Measurements from ENCODE around the gene CD68.
"Not testable (repeated sequence)": the region's sequence is repeated elsewhere in the genome, so short reads cannot be mapped to it uniquely, and the experiment has no call there.

Gene CD68

DNA sequence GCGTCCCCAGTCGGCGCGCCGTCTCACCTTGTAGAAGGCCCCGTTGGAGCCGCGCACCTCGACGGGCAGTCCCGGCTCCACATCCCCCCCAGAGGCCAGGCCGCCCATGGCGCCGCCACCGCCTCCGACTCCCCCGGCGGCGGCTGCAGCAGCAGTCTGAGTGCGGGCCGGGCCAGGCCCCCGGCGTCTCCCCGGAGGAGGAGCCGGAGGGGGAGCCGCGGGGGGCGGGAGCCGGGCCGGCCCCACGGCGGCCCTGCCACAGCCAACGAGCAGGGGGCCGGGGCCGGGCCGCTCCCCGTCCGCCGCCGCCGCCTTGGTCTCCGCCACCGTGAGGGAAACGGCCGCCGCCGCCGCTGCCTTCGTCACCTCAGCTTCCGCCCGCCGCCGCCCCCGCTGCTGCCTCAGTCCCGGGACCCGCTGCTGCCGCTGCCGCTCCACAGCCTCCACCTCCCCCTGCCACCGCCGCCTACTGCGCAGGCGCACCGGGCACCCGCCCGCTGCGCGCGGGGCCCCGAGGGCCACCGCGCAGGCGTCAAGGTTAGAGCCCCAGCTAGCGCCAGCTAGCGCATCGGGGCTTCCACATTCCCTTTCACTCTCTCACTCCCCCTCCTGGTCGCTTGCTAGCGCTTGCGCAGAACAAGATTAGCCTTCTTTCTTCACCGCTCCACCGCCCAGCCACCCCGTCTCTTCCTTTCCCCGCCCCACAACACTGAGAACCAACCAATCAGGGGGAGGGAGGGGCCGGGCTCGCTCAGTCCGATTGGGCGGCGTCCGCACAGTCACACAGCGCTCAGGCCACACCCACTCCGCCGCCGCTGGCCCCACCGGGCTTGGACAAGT, 35.2 kb downstream of the CD68 start, which contains the start of gene FXR2:
Gene FXR2, minus strand, starts transcription at position 473 of the 840 bp plus-strand sequence. Its CDS starts 365 bp downstream, at position 108.
- peak; percentile 100 for DNase-seq

DNA sequence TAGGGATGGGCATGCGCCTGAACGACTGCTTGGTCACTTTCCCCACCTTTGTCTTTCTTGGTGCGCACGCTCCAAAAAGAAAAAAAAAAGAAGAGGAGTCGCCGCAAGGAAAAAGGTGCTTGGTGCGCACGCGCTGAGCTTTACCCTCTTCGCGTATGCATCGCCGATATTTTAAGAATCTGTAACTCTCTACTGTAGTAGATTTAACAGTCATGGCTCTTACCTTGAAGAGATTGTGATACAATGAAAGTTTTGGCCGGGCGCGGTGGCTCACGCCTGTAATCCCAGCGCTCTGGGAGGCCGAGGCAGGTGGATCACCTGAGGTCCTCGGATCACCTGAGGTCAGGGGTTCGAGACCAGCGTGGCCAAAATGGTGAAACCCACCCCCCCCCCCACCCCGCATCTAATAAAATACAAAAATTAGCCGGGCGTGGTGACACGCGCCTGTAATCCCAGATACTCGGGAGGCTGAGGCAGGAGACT, 35.9 kb downstream of the CD68 start:
- no peak for DNase-seq

DNA sequence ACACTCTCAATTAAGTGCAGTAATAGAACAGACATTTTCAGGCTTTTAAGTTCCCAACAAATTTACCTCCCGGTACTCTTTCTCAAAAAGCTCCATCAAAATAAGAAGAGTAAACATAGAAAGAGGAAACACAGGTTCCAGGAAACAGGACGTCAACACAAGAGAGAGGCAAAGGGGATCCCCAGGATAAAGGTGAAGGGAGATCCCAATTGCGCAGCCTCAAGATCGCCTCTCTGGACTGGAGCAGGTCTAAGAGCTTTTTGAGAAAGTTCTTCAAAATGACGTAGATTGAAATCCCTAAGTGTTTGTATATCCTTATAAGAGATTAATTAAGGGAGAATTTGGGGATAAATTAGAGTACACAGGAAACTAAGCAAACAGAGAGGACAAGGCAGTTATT, 39.2 kb downstream of the CD68 start:
- DNase-seq: no peak

DNA sequence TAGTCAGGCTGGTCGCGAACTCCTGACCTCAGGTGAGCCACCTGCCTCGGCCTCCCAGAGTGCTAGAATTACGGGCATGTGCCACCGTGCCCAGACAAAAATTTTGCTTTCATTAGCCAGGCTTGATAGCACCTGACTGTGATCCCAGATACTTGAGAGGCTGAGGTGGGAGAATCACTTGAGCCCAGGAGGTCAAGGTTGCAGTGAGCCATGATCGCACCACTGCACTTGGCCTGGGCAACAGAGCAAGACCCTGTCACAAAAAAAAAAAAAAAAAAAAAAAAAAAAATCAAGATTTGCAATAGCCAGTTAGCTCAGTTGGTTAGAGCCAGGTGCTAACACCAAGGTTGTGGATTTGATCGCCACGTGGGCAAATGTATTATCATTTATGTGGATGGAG, 41.4 kb downstream of the CD68 start:
- no peak for DNase-seq

DNA sequence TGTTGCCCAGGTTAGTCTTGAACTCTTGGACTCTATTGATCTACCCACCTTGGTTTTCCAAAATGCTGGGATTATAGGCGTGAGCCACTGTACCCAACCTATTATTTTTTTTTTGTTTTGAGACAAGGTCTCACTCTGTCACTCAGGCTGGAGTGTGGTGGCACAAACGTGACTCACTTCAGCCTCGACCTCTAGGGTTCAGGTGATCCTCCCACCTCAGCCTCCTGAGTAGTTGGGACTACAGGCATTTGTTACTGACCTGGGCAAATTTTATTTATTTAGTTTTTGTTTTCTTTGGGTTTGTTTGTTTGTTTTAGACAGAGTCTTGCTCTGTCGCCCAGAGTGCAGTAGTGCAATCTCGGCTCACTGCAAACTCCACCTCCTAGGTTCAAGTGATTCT, 44.2 kb downstream of the CD68 start:
- no peak for DNase-seq

DNA sequence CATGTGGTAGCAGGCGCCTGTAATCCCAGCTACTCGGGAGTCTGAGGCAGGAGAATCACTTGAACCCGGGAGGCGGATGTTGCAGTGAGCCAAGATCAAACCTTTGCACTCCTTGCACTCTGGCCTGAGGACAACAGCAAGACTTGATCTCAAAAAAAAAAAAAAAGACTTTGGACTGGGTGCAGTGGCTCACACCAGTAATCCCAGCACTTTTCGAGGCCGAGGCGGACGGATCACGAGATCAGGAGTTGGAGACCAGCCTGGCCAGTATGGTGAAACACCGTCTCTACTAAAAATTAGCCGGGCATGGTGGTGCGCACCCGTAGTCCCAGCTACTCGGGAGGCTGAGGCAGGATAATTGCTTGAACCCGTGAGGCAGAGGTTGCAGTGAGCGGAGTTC, 46.3 kb downstream of the CD68 start:
- DNase-seq: not testable (repeated sequence)

DNA sequence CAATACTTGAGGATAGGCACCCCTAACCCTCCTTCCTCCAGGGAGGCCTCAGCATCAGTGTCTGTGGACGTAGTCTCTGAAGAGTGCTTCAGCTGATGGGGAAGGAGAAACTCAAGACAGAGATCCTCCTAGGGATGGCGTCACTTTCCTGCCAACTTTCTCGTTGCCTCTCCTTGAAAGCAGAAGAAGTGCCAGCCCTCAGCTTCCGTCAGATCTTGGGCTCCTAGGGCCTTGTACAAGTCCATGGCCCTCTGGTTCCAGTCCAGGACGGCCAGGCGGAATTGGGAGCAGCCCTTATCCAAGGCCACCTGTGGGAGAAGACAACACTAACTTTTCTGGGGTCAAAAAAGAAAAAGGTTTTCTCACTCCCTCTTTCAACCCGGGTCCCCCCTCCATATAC, 46.9 kb downstream of the CD68 start:
- no peak for DNase-seq

DNA sequence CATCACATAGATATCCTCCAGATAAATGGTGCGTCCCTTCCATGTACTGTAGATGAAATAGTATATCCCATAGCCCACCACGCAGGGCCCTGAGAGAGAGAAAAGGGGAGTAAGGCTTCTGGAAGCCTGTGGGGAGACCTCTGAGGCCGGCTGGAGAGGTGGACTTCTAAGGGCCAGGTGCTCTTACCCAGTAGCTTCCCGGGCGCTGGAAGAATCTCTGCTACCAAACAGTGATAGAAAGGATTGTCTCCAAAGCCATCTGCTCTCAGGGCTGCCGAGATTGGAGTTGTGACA, 47.5 kb downstream of the CD68 start:
- DNase-seq: no peak

DNA sequence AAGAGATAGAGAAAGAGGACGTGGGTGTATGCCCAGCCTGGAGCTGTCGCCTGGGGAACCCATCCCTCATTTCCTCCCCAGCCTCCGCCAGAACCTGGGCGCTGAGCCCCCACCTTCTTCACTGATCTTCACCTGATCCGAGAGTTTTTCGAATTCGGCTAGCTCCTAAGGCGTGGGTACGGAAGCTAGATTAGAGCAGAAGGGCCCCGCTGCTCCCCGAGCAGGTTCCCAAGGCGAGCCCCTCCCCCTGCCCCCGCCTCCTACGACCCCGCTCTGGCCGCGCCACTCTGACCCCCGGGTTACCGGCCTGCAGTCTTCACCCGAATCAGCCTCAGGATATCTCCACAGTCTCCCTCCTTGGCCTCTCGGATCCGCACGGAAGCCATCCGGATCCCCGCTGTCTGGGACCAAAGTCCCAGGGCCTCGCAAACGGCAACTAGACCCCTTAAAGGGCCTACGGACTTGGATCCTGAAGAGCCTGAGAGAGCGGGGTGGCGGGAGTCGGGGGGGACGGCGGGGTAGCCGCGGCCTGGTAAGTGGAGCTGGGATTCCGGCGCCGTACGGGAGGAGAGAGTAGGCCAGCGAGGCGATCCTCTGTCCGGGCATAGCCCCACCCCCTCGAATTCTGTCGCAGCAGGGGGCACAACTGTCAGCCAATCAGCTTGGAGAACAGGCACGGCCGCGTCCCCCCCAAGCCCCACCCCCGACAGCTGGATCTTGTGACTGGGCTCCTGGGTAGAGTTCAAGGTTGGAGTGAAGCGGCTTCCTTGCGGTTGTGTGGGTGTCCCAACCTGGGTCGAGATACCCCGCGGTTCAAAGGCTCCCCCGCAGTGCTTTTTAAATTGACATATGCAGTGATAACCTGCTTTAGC, 48.0 kb downstream of the CD68 start, which contains the start of gene SAT2:
Gene SAT2, minus strand, starts transcription at position 572 of the 872 bp plus-strand sequence. Its CDS starts 186 bp downstream, at position 386.
- DNase-seq: peak; percentile 97

DNA sequence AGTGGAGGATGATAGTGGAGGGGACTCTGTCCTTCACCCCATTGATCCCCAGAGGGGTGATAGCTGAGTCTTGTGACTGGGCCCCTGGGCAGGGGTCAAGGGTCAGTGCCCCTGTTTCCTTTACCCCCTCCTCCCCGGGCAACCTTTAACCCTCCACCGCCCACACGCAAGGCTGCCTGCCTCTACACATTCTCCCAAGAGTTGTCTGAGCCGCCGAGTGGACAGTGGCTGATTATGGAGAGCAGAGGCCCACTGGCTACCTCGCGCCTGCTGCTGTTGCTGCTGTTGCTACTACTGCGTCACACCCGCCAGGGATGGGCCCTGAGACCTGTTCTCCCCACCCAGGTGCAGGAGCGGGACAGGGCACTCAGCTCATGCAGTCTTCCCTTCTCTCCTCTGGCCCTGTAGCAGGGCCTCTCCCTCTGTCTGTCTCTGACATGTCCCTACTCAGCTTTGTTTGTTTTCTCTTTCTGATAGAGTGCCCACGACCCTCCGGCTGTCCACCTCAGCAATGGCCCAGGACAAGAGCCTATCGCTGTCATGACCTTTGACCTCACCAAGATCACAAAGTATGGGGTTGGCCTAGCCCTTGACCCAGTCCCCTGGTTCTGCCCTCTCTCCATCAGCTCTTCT, 50.6 kb downstream of the CD68 start, which contains the start of gene SHBG:
Gene SHBG, plus strand, starts transcription at position 197 of the 633 bp plus-strand sequence. Its CDS starts 38 bp downstream, at position 235.
- DNase-seq: no peak

Data from left hindlimb (tissue), 1 donor.